ENCODE data around the gene SPX.

Gene SPX

GRCh38 chr12:21538061-21538653 lies 12.1 kb downstream of the SPX start:
- DNase-seq (ENCODE audit: low read depth), result no peak

GRCh38 chr12:21539797-21540196 lies 13.7 kb downstream of the SPX start:
- no peak for DNase-seq (ENCODE audit: low read depth)

GRCh38 chr12:21541773-21542172 lies 15.7 kb downstream of the SPX start:
- DNase-seq (ENCODE audit: low read depth), result no peak

GRCh38 chr12:21542403-21542802 lies 16.3 kb downstream of the SPX start:
- DNase-seq (ENCODE audit: low read depth), result no peak

- DNase-seq (ENCODE audit: low read depth), result no peak
These were observed 17.1 kb downstream of the SPX start for GRCh38 chr12:21543151-21543550.

GRCh38 chr12:21545557-21545956 lies 19.5 kb downstream of the SPX start:
- no peak for DNase-seq (ENCODE audit: low read depth)

GRCh38 chr12:21546716-21547115 lies 20.6 kb downstream of the SPX start:
- no peak for DNase-seq (ENCODE audit: low read depth)

- no peak for DNase-seq (ENCODE audit: low read depth)
These were observed 21.3 kb downstream of the SPX start for GRCh38 chr12:21547437-21547836.

- no peak for DNase-seq (ENCODE audit: low read depth)
These were observed 25.9 kb downstream of the SPX start for GRCh38 chr12:21551841-21552465.

GRCh38 chr12:21552635-21553328 lies 26.7 kb downstream of the SPX start:
- no peak for DNase-seq (ENCODE audit: low read depth)

GRCh38 chr12:21553329-21553675 lies 27.2 kb downstream of the SPX start:
- DNase-seq (ENCODE audit: low read depth), result no peak

GRCh38 chr12:21558100-21558679 lies 32.1 kb downstream of the SPX start:
- no peak for DNase-seq (ENCODE audit: low read depth)

GRCh38 chr12:21559855-21560569 lies 33.9 kb downstream of the SPX start:
- no peak for DNase-seq (ENCODE audit: low read depth)

GRCh38 chr12:21561158-21561557 lies 35.1 kb downstream of the SPX start:
- no peak for DNase-seq (ENCODE audit: low read depth)

GRCh38 chr12:21562859-21563258 lies 36.8 kb downstream of the SPX start:
- DNase-seq (ENCODE audit: low read depth), result no peak

GRCh38 chr12:21566223-21566906 lies 40.3 kb downstream of the SPX start:
- no peak for DNase-seq (ENCODE audit: low read depth)

GRCh38 chr12:21566907-21567394 lies 40.9 kb downstream of the SPX start:
- DNase-seq (ENCODE audit: low read depth), result no peak

GRCh38 chr12:21568115-21568514 lies 42.0 kb downstream of the SPX start:
- no peak for DNase-seq (ENCODE audit: low read depth)

GRCh38 chr12:21571046-21571445 lies 45.0 kb downstream of the SPX start:
- no peak for DNase-seq (ENCODE audit: low read depth)

- DNase-seq (ENCODE audit: low read depth), result no peak
These were observed 47.8 kb downstream of the SPX start for GRCh38 chr12:21573733-21574358.

- DNase-seq (ENCODE audit: low read depth), result no peak
These were observed 50.3 kb downstream of the SPX start for GRCh38 chr12:21576431-21576830.
